ENCODE results near the gene PCDH9. TPM values are rescaled to one million over a fixed set of nuclear protein-coding genes. Genes with fewer than 3 reads are reported as not detected.

The PCDH9 gene
- polyA plus RNA-seq, 3 donors from 2014 or later: 0.56 to 0.77 TPM; not detected in 1

DNA sequence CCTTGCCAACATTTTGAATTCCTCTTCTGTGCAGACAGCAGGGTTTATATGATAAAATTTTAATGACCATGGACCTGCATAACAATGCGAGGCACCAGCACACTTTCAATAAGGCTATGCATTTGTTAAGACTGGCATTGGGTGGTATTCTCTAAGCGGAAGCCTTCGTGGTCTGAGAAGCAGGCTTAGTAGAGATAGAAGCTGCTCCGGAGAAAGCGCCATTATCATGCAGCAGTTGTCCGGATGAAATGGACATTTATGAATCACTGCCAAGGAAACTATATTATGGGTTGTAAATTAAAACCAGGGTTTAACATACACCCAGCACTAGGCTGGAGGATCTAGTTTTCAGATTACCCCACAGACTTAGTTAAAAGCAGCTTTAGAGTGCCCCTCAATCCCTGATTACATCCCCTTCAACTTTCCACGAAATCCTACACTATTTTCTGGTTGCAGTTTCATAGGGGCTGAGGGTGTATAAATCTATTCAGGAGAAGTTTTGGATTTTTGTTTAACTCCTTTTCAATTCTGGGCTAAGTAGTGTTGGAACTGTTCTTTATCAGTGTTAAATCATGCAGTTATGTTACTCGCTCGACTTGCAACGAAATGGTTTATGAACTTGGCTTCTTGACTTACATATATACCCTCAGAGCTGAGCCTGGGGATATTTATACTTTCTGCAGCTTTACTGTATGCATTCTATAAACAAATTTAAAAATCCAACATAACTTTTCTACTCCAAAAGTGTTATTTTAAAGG, 193.3 kb downstream of the PCDH9 start:
- no peaks in the 10 kb centered on the region for H3K4me1 Mint-ChIP-seq
- peaks cover 0 to 15% (median 3%) of the 10 kb centered on the region in 6 donors for H3K9me3 Mint-ChIP-seq
- H3K27ac Mint-ChIP-seq: no peak overlapping the region
- no peak overlapping the region for H3K4me3 Mint-ChIP-seq
- DNase-seq: no peak
- no peaks in the 10 kb centered on the region for H3K27me3 Mint-ChIP-seq (ENCODE audit: low read depth in 3 of 3)
- H3K36me3 Mint-ChIP-seq: no peaks in the 10 kb centered on the region

DNA sequence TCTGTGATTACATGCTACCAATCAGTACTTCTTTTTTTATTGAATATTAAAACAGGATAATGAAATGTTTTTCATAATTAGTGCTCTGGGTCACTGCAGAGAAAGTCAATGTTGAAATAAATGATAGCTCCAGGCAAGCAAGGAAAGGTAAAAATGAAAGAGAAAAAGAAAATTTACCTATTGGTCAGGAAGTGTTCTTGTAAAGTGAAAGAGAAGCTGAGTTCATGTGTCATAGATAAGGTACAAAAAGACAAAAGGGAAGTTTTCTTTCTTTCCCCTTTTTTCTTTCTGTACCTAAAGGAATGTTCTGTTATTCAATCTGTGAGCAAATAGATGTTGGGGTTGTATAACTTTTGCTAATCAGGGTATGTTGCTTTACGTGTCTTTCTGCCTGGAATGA, 197.0 kb downstream of the PCDH9 start:
- no peak overlapping the region for H3K27ac Mint-ChIP-seq
- DNase-seq: no peak
- H3K4me1 Mint-ChIP-seq: no peaks in the 10 kb centered on the region
- peaks cover 1 to 11% (median 5%) of the 10 kb centered on the region in 6 donors for H3K9me3 Mint-ChIP-seq
- no peak overlapping the region for H3K4me3 Mint-ChIP-seq
- no peaks in the 10 kb centered on the region for H3K36me3 Mint-ChIP-seq
- H3K27me3 Mint-ChIP-seq (ENCODE audit: low read depth in 3 of 3): no peaks in the 10 kb centered on the region

DNA sequence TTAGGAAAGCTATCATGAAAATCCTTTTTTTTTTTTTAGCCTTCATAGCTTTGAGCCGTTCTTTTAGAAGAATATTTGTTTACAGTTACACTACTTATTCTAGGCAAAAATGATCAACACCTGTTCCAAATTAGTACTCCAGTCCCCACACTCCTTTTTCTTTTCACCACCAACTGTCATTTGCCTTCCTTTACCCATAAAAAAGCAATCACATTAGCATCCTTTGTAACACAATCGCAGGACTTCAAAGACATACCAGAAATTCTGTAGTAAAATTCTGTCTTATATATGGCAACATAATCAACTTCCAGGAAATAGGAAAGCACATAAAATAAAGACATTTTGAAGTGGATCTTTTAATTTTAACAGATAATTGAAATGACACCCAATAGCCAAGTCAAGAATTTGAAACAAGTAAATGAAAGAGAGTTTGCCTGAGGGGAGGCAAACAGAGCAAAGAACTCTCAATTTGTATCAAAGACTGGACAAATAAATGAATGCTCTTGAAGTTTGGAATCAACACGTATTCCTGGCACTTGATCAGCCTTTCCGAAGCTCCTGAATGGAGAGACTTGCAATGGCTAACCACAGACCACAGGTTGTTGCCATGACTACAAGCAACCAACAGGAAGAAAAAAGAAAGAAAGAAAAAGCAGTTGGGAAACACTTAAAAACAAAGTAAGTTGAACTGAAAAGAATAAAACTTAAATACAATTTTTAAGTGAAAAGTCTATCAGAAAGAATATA, 206.8 kb downstream of the PCDH9 start:
- no peak overlapping the region for H3K4me3 Mint-ChIP-seq
- no peaks in the 10 kb centered on the region for H3K36me3 Mint-ChIP-seq
- H3K4me1 Mint-ChIP-seq: peaks cover 0 to 9% of the 10 kb centered on the region in 2 donors
- H3K9me3 Mint-ChIP-seq: peaks cover 0 to 31% (median 3%) of the 10 kb centered on the region in 6 donors
- peaks cover 0 to 2% (median 0%) of the 10 kb centered on the region in 3 donors for H3K27me3 Mint-ChIP-seq (ENCODE audit: low read depth in 3 of 3)
- H3K27ac Mint-ChIP-seq: no peak overlapping the region
- no peak for DNase-seq

DNA sequence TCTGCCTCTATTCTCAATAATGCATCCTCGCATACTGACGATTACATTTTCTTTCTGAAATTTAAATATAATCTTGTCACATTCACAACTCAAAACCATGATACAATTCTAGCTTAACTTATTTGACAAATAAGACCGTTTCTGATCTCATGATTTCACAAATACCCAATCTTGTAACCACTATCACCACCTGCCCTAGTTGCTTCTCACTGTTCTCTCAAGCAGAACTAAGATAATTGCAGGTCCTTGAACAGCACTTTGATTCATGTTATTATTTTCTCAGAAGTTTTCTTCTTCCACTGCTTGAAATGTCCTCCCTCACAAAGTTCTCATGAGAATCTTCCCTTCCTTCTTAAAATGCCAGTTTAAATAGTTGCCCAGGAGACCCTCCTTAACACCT, 211.4 kb downstream of the PCDH9 start:
- H3K27ac Mint-ChIP-seq: no peak overlapping the region
- no peak overlapping the region for H3K4me3 Mint-ChIP-seq
- peaks cover 0 to 8% of the 10 kb centered on the region in 2 donors for H3K4me1 Mint-ChIP-seq
- H3K9me3 Mint-ChIP-seq: peaks cover 0 to 45% (median 8%) of the 10 kb centered on the region in 6 donors
- no peaks in the 10 kb centered on the region for H3K36me3 Mint-ChIP-seq
- H3K27me3 Mint-ChIP-seq (ENCODE audit: low read depth in 3 of 3): peaks cover 0 to 2% (median 0%) of the 10 kb centered on the region in 3 donors
- DNase-seq: no peak

DNA sequence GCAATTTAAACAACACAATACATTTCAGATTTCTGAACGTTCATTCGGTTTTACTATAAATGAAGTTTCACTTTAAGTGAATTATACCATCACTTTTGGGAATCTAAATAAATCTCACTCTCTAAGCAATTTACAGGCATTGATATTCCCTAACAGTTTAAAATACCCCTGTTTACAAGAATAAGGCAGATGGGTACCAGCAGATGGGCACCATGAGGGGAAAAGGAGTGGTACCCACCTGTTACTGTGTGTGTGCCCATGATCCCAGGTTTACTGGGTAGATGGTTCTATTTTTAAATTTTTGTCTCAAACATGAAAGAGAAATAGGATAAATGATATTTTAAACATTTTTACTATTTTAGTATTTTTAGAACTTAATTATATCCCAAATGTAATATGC, 212.9 kb downstream of the PCDH9 start:
- no peak overlapping the region for H3K4me3 Mint-ChIP-seq
- DNase-seq: no peak
- no peaks in the 10 kb centered on the region for H3K36me3 Mint-ChIP-seq
- peaks cover 0 to 2% (median 0%) of the 10 kb centered on the region in 3 donors for H3K27me3 Mint-ChIP-seq (ENCODE audit: low read depth in 3 of 3)
- no peaks in the 10 kb centered on the region for H3K4me1 Mint-ChIP-seq
- no peak overlapping the region for H3K27ac Mint-ChIP-seq
- peaks cover 0 to 38% (median 5%) of the 10 kb centered on the region in 6 donors for H3K9me3 Mint-ChIP-seq

DNA sequence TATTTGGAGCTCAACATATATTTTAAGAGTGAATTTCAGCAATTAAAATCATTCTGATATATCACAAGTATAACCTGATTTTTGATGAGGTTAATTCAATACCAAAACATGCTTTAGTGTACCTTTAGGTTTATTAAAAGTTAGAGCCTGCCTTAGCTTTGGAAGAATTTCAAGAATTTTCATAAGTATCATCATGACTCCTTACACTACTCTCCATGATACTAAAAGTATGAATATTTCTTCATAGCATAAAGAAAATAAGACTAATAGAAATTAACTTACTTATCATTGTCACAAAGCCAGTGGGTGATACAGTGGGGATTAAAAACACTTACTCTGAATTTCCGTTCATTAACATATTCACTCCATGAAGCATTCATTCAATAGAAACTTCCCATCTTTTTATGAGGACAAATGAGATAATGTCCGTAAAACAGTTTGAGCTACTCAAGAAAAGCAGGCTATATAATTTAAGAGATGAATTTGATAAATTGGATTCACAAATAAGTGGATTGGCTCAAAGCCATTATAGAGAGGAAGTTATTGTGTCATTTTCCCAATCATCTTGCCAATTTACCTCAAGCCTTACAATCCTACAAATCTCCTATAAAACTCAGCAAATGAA, 214.0 kb downstream of the PCDH9 start:
- H3K36me3 Mint-ChIP-seq: no peaks in the 10 kb centered on the region
- H3K4me3 Mint-ChIP-seq: no peak overlapping the region
- no peaks in the 10 kb centered on the region for H3K4me1 Mint-ChIP-seq
- no peak overlapping the region for H3K27ac Mint-ChIP-seq
- peaks cover 0 to 37% (median 5%) of the 10 kb centered on the region in 6 donors for H3K9me3 Mint-ChIP-seq
- no peak for DNase-seq
- H3K27me3 Mint-ChIP-seq (ENCODE audit: low read depth in 3 of 3): peaks cover 0 to 2% (median 0%) of the 10 kb centered on the region in 3 donors

DNA sequence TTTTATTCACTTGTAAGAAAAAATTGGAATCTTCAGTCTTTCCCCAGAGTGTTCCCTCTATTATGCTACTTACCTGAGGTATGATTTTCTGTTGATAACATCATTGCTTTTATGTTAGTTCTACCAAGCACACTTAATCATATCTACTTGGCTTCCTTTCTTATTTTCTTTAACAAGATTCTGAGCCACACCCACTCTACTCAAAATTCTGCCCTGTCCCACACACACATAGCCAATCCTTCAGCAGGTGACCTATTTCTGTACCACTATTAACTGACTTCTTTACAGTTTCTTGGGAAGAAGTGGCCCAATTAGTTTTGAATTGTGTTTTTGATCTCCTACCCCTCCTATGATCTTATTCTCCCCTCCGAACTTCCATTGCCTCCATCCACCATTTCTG, 215.7 kb downstream of the PCDH9 start:
- peaks cover 0 to 2% (median 0%) of the 10 kb centered on the region in 3 donors for H3K27me3 Mint-ChIP-seq (ENCODE audit: low read depth in 3 of 3)
- no peaks in the 10 kb centered on the region for H3K4me1 Mint-ChIP-seq
- no peak overlapping the region for H3K4me3 Mint-ChIP-seq
- no peak for DNase-seq
- no peak overlapping the region for H3K27ac Mint-ChIP-seq
- peaks cover 0 to 26% (median 7%) of the 10 kb centered on the region in 6 donors for H3K9me3 Mint-ChIP-seq
- no peaks in the 10 kb centered on the region for H3K36me3 Mint-ChIP-seq

DNA sequence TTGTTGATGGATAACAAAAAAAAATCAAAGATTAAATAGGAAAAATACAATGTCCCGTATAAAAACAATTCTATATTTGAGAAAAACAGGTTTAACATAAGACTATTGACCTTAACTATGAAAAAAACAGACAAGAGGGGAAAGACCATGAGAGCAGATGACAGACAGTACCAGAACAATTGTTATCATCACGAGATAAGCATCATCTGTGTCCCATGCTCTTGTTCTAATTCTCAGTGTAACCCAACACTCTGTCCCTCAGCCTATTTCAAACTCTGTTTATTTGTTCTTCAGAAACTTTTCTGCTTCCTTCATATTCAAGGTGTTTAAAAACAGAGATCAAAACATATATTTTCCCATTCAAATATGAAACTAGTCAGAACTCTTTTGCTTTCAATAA, 216.4 kb downstream of the PCDH9 start:
- H3K27me3 Mint-ChIP-seq (ENCODE audit: low read depth in 3 of 3): no peaks in the 10 kb centered on the region
- no peak overlapping the region for H3K27ac Mint-ChIP-seq
- peaks cover 0 to 22% (median 5%) of the 10 kb centered on the region in 6 donors for H3K9me3 Mint-ChIP-seq
- no peaks in the 10 kb centered on the region for H3K4me1 Mint-ChIP-seq
- no peak overlapping the region for H3K4me3 Mint-ChIP-seq
- DNase-seq: no peak
- no peaks in the 10 kb centered on the region for H3K36me3 Mint-ChIP-seq

DNA sequence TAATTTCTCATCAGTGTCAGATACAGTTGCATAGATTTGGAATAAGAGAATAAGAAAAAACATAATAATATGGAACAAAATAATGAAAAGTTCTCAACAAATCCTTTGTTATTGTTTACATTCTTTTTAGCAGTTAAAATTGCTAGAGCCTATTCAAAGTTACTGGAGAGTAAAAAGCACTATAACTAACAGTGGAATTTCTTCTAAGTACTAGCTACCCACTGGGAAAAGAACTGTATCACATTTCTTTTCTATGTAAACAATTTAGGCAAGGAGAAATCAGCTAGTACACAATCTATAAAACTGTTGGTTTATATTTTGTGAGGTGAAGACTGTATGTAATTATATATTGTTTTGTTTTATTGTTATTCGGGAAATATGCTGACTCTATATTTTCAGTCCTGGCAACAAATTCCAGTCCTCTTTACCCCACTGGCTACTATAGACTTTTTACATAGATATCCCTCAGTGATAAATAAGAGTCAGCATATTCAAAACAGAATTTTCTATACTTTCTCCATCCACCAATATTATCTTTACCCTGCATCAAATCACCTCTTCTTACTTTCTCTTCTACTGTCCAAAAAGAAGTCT, 222.0 kb downstream of the PCDH9 start:
- DNase-seq: no peak
- Mint-ChIP-seq H3K9me3 (peaks cover 0 to 8% (median 2%) of the 10 kb centered on the region in 6 donors), H3K4me1 (no peaks in the 10 kb centered on the region), H3K36me3 (no peaks in the 10 kb centered on the region), H3K4me3 (no peak overlapping the region), H3K27me3 (ENCODE audit: low read depth in 3 of 3) (no peaks in the 10 kb centered on the region), H3K27ac (no peak overlapping the region)

DNA sequence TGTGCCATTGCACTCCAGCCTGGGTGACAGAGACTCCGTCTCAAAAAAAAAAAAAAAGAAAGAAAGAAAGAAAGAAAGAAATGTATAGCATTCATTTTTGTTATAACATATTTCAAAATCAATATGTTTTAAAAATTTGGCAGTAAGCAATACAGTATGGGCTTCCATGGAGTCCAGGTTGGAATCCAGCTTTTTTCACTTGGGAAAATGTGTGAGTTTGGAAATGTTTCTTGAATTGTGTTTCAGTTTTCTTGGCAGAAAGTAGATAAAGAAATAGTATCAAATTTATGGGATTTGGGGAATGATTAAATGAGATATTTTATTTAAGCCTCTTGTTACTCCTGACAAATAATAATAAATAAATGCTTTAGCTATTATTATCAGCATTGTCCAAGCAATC, 225.6 kb downstream of the PCDH9 start:
- peaks cover 0 to 3% (median 0%) of the 10 kb centered on the region in 6 donors for H3K9me3 Mint-ChIP-seq
- no peak overlapping the region for H3K4me3 Mint-ChIP-seq
- H3K27ac Mint-ChIP-seq: no peak overlapping the region
- H3K4me1 Mint-ChIP-seq: no peaks in the 10 kb centered on the region
- H3K27me3 Mint-ChIP-seq (ENCODE audit: low read depth in 3 of 3): no peaks in the 10 kb centered on the region
- H3K36me3 Mint-ChIP-seq: no peaks in the 10 kb centered on the region
- DNase-seq: no peak

DNA sequence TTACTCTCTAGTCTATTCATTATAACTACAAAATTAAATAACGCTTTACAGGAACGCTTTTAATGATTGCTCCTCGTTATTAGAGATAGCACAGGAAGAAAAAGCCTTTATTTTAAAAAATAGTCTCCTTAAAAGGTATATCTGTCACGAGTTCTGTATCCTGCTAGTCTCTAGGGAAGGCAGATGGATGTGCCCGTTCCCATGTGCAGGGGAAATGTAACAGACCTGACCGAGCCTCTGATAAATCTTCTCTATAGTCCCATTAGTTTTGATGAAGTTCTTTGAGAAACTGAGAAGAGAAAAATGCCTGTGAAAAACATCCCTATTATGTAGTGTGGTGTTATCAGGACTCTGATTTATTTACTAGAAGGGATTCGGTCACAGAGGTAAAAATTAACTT, 226.4 kb downstream of the PCDH9 start:
- no peaks in the 10 kb centered on the region for H3K27me3 Mint-ChIP-seq (ENCODE audit: low read depth in 3 of 3)
- H3K4me3 Mint-ChIP-seq: no peak overlapping the region
- H3K9me3 Mint-ChIP-seq: peaks cover 0 to 4% (median 1%) of the 10 kb centered on the region in 6 donors
- DNase-seq: no peak
- no peaks in the 10 kb centered on the region for H3K36me3 Mint-ChIP-seq
- no peaks in the 10 kb centered on the region for H3K4me1 Mint-ChIP-seq
- no peak overlapping the region for H3K27ac Mint-ChIP-seq

DNA sequence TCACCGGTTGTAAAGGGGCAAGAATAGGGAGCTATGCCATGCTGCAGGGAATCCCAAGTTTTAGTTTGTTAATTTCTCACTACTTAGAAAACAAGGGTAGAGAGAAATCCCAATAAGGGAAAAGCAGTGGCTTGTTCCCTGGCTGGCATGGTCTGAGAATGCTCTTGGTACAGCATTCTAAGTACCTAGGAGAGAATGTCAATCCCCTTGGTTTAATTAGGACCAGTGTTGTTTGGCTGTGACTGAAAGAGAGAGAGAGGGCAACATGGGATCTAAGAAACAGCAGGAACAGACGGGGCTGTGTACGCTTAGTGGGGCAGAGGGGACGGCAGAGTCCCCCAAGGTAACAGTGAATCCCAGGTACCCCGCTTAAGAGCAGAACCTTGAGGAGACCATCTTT, 228.8 kb downstream of the PCDH9 start:
- DNase-seq: no peak
- no peaks in the 10 kb centered on the region for H3K36me3 Mint-ChIP-seq
- H3K4me3 Mint-ChIP-seq: no peak overlapping the region
- H3K4me1 Mint-ChIP-seq: no peaks in the 10 kb centered on the region
- no peak overlapping the region for H3K27ac Mint-ChIP-seq
- H3K27me3 Mint-ChIP-seq (ENCODE audit: low read depth in 3 of 3): no peaks in the 10 kb centered on the region
- peaks cover 0 to 18% (median 2%) of the 10 kb centered on the region in 6 donors for H3K9me3 Mint-ChIP-seq

DNA sequence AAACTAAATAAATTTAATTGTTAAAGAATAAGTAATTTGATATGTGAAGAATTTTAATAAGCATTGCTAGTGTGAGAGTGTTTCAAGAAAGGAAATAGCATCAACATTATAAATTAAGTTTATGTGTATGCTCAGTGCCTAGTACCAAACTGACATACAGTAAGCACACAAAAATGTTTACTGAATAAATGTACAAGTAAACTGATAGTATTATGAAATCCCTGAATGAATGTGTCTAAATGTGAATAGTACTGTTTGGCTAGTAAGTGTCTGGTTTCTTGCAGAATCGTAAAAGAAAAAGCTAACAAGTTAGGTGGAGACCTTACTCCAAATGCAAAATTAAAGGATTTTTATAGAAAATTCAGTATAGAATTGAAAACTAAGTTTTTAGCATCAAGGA, 233.6 kb downstream of the PCDH9 start:
- peaks cover 0 to 27% (median 1%) of the 10 kb centered on the region in 6 donors for H3K9me3 Mint-ChIP-seq
- no peak overlapping the region for H3K4me3 Mint-ChIP-seq
- peaks cover 3 to 7% of the 10 kb centered on the region in 2 donors for H3K4me1 Mint-ChIP-seq
- no peak for DNase-seq
- H3K27ac Mint-ChIP-seq: no peak overlapping the region
- H3K36me3 Mint-ChIP-seq: no peaks in the 10 kb centered on the region
- no peaks in the 10 kb centered on the region for H3K27me3 Mint-ChIP-seq (ENCODE audit: low read depth in 3 of 3)

DNA sequence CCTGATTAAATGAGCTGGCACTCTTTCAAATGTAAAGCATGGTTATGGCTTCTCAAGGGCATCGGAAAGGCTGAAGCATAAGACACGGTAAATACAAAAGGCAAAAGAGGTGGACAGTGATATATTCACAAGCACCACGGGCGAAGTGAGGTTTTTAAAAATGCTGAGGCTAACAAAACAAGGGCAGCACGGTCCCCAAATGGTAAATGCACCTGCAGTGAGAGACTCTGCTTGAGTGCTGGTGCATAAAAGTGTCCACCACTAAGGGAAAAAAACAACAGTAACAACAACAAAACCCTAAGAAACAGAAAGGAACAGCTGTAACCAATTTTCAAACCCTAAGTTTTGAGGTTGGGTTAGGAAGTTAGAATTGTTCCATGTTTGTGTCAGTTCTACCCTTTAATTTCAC, 234.9 kb downstream of the PCDH9 start:
- Mint-ChIP-seq H3K4me3 (peak overlapping the region in 1 of 5 donors; percentile 30), H3K27me3 (ENCODE audit: low read depth in 3 of 3) (no peaks in the 10 kb centered on the region), H3K4me1 (peaks cover 3 to 7% of the 10 kb centered on the region in 2 donors), H3K27ac (peak overlapping the region in 1 of 6 donors; percentile 47), H3K9me3 (peaks cover 0 to 27% (median 1%) of the 10 kb centered on the region in 6 donors), H3K36me3 (no peaks in the 10 kb centered on the region)
- no peak for DNase-seq
